ENCODE results near the gene CHRNA3.

DNA sequence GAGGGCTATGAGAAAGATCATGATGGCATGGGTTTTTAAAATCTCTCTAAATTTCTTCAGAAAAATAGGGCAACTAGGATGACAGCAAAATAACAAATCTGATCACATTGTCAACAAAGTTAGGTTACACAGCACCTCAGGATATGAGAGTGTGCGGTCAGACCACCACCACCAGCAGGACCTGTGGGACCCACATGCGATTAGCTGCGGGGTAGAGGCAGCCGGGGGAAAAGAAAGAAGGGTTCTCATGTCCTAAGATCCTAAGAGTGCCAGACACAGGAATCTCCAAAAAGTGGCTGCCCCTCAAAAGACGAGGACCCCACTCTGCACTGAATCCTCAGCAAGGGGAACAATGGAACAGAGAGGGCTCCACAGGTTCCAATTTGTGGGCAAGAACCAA lies 15.6 kb downstream of the CHRNA3 start:
- TF ChIP-seq POLR2A (IDR thresholded peaks at IDR 0.05) (no peak), POLR2AphosphoS5 (IDR thresholded peaks at IDR 0.05) (no peak), EP300 (IDR thresholded peaks at IDR 0.05) (no peak)
- TF ChIP-seq, protein P1, sequence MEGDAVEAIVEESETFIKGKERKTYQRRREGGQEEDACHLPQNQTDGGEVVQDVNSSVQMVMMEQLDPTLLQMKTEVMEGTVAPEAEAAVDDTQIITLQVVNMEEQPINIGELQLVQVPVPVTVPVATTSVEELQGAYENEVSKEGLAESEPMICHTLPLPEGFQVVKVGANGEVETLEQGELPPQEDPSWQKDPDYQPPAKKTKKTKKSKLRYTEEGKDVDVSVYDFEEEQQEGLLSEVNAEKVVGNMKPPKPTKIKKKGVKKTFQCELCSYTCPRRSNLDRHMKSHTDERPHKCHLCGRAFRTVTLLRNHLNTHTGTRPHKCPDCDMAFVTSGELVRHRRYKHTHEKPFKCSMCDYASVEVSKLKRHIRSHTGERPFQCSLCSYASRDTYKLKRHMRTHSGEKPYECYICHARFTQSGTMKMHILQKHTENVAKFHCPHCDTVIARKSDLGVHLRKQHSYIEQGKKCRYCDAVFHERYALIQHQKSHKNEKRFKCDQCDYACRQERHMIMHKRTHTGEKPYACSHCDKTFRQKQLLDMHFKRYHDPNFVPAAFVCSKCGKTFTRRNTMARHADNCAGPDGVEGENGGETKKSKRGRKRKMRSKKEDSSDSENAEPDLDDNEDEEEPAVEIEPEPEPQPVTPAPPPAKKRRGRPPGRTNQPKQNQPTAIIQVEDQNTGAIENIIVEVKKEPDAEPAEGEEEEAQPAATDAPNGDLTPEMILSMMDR (IDR thresholded peaks at IDR 0.05), result no peak
